Smooth muscle cell (in vitro differentiated cells): Measurements from ENCODE around the gene SLC24A3. TPM values are rescaled to one million over a fixed set of nuclear protein-coding genes. Genes with fewer than 3 reads are reported as not detected.

ENCODE experiments used
- DNase-seq: peaks from one replicate; lab custom pipeline; 2025; ENCODE audit not compliant: unreplicated experiment; lab: John Stamatoyannopoulos, UW
- H2AFZ ChIP-seq: fragments of 200-600 bp; sonication (generic); 2 replicates; pipeline ENCODE4 v1.6.0; 2016; ENCODE audit warnings: antibody characterized with exemption, low read depth, mild to moderate bottlenecking
- H3F3A ChIP-seq: fragments of 200-600 bp; sonication (generic); 2 replicates; pipeline ENCODE4 v1.6.0; 2017; ENCODE audit warnings: antibody characterized with exemption, low read depth
- H3K27ac ChIP-seq: fragments of 200-600 bp; sonication (generic); 2 replicates; pipeline ENCODE4 v1.5.1; 2016; ENCODE audit warnings: low read depth, mild to moderate bottlenecking
- H3K27me3 ChIP-seq: fragments of 200-600 bp; sonication (generic); 2 replicates; pipeline ENCODE4 v1.6.1; 2016; ENCODE audit warnings: low read depth, mild to moderate bottlenecking
- H3K36me3 ChIP-seq: fragments of 200-600 bp; sonication (generic); 2 replicates; pipeline ENCODE4 v1.5.1; 2016; ENCODE audit warnings: low read depth
- H3K4me1 ChIP-seq: fragments of 200-600 bp; sonication (generic); 2 replicates; pipeline ENCODE4 v1.5.1; 2016; ENCODE audit warnings: low read depth
- H3K4me2 ChIP-seq: fragments of 200-600 bp; sonication (generic); 2 replicates; pipeline ENCODE4 v1.6.0; 2016; ENCODE audit warnings: mild to moderate bottlenecking
- H3K4me3 ChIP-seq: fragments of 200-600 bp; sonication (generic); 2 replicates; pipeline ENCODE4 v1.5.1; 2016; ENCODE audit warnings: mild to moderate bottlenecking
- H3K79me2 ChIP-seq: fragments of 200-600 bp; sonication (generic); 2 replicates; pipeline ENCODE4 v1.6.0; 2016; ENCODE audit warnings: low read depth, mild to moderate bottlenecking
- H3K9ac ChIP-seq: fragments of 200-600 bp; sonication (generic); 2 replicates; pipeline ENCODE4 v1.6.0; 2016; ENCODE audit warnings: low read depth
- H3K9me3 ChIP-seq: fragments of 200-600 bp; sonication (generic); replicated peaks from 2 replicates; pipeline ENCODE4 v1.5.1; 2016; ENCODE audit warnings: low read depth
- H4K20me1 ChIP-seq: fragments of 200-600 bp; sonication (generic); 2 replicates; pipeline ENCODE4 v1.6.0; 2016; ENCODE audit warnings: low read depth
- WGBS: methylation state at CpG from one replicate; pipeline ENCODE4 v1.1.7; 2016; ENCODE audit warnings: low lambda C conversion rate; 5-methylcytosine and 5-hydroxymethylcytosine counted together
- polyA plus RNA-seq: library from polyadenylated mRNA; unstranded; fragments of >200 nt; fragmentation: Nextera tagmentation; extraction: Ambion mirVana; gene quantifications from 2 replicates; pipeline ENCODE4 v1.2.1, GENCODE V29; 2016
- total RNA-seq: library from RNA; depleted of rRNA; stranded (reverse); fragments of >200 nt; gene quantifications from 2 replicates; pipeline ENCODE4 v1.2.3, GENCODE V29; 2014
- TF ChIP-seq, protein P1 (sequence below): fragments of 200-600 bp; sonication (generic); IDR thresholded peaks from 2 replicates; pipeline ENCODE4 v1.5.1; 2017; ENCODE audit warnings: borderline replicate concordance, mild to moderate bottlenecking, antibody characterized with exemption; ENCODE audit not compliant: insufficient read depth, poor library complexity, severe bottlenecking

The SLC24A3 gene
- total and polyA plus RNA-seq, 2 experiments from 2014 or later, result 2.5 to 3.2 TPM

DNA sequence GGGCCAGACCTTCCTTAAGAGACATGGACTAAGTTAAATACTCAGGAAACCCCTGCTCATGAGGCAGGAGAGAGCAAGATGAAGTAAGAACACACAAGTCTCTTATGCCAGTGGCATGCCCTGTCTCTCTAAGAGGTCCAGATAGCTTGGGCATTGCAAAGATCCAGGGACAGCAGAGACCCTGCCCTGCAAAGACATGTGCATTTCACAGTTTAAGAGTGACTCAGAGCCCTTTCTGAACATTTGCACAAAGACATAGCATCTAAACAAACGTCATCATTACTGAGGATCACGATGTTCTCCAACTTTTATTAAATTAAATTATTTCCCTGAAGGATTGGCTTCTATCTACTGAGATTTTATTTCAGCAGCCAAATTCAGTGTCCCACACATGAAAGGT, 315.1 kb downstream of the SLC24A3 start:
- no peak for DNase-seq
- no peaks in the 10 kb centered on the region for H3K4me1 ChIP-seq
- H2AFZ ChIP-seq, result no peak overlapping the region
- 83% methylated on average over 2 of the region's 2 CpGs for WGBS
- no peaks in the 10 kb centered on the region for H3K9me3 ChIP-seq
- H3K27me3 ChIP-seq, result peaks cover 6% of the 10 kb centered on the region
- H3K27ac ChIP-seq, result no peak overlapping the region
- H3F3A ChIP-seq, result no peaks in the 10 kb centered on the region
- H3K36me3 ChIP-seq, result no peaks in the 10 kb centered on the region
- H4K20me1 ChIP-seq, result no peaks in the 10 kb centered on the region
- TF ChIP-seq, protein P1, sequence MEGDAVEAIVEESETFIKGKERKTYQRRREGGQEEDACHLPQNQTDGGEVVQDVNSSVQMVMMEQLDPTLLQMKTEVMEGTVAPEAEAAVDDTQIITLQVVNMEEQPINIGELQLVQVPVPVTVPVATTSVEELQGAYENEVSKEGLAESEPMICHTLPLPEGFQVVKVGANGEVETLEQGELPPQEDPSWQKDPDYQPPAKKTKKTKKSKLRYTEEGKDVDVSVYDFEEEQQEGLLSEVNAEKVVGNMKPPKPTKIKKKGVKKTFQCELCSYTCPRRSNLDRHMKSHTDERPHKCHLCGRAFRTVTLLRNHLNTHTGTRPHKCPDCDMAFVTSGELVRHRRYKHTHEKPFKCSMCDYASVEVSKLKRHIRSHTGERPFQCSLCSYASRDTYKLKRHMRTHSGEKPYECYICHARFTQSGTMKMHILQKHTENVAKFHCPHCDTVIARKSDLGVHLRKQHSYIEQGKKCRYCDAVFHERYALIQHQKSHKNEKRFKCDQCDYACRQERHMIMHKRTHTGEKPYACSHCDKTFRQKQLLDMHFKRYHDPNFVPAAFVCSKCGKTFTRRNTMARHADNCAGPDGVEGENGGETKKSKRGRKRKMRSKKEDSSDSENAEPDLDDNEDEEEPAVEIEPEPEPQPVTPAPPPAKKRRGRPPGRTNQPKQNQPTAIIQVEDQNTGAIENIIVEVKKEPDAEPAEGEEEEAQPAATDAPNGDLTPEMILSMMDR, result no peak
- H3K4me3 ChIP-seq, result no peak overlapping the region
- no peaks in the 10 kb centered on the region for H3K79me2 ChIP-seq
- H3K9ac ChIP-seq, result no peak overlapping the region
- H3K4me2 ChIP-seq, result no peak overlapping the region

DNA sequence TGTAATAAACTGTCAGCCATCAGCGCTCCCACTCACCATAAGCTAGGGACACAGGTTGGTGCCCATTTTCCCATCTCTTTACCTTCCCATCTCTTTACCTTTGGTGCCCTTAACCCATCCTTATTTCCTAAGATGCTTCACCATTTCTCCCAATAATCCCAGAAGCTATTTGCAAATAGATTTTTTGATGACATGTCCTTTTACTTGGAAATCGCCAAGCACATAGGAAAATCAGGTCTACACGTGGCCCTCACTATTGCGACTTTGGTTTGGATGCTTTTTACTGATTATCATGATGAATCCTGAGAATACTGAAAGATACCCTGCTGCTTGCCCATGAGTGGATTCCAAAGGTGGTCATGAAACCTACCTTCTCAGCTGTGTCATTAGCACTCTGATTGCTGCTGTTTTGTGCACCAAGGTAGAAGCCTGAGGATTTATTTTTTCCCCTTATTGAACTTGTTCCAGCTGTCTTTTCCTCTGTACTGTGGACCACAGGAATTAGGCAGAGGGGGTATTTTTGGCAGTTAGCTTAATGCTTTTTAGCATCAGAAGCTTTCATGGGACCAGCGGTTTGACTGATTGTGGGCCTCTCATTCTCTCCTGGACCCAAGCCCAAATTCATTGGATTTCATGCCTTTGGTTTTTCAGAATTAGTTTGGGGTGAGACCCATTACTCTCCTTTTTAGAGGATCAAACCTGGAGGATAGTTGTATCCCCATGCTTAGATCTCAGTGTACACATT, 316.0 kb downstream of the SLC24A3 start:
- Histone ChIP-seq H3K9ac (no peak overlapping the region), H3K9me3 (no peaks in the 10 kb centered on the region), H3K4me1 (no peaks in the 10 kb centered on the region), H3K36me3 (no peaks in the 10 kb centered on the region), H4K20me1 (no peaks in the 10 kb centered on the region), H2AFZ (no peak overlapping the region), H3F3A (no peaks in the 10 kb centered on the region), H3K27ac (no peak overlapping the region), H3K4me3 (no peak overlapping the region), H3K27me3 (peaks cover 6% of the 10 kb centered on the region), H3K79me2 (no peaks in the 10 kb centered on the region), H3K4me2 (no peak overlapping the region)
- no peak for DNase-seq
- WGBS, result 97% methylated on average over 5 of the region's 5 CpGs
- TF ChIP-seq, protein P1, result no peak

DNA sequence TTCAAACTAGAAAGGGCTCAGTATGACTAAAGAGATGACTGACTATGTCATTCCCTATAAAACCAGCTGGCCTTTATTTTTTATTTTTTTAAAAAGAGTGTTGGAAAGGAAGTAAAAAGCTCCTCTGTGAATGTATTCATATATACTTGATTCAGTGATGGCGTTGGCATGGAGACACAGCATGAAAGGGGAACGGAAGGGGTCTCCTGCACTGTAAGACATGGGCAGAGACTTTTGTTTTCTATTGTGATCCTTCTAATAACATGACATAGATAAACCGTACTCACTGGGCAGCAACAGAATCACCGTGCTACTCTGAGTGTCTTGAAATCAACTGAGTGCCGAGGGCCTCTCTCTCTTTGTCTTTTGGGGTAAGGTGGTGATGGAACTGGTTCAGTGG, 317.6 kb downstream of the SLC24A3 start:
- WGBS, result 87% methylated on average over 5 of the region's 5 CpGs
- no peak overlapping the region for H3K27ac ChIP-seq
- H3F3A ChIP-seq, result no peaks in the 10 kb centered on the region
- no peaks in the 10 kb centered on the region for H3K79me2 ChIP-seq
- no peak for DNase-seq
- H4K20me1 ChIP-seq, result no peaks in the 10 kb centered on the region
- H3K4me2 ChIP-seq, result no peak overlapping the region
- H3K36me3 ChIP-seq, result no peaks in the 10 kb centered on the region
- H2AFZ ChIP-seq, result no peak overlapping the region
- no peak overlapping the region for H3K4me3 ChIP-seq
- H3K4me1 ChIP-seq, result no peaks in the 10 kb centered on the region
- no peak overlapping the region for H3K9ac ChIP-seq
- TF ChIP-seq, protein P1, result no peak
- H3K27me3 ChIP-seq, result peaks cover 6% of the 10 kb centered on the region
- H3K9me3 ChIP-seq, result no peaks in the 10 kb centered on the region

DNA sequence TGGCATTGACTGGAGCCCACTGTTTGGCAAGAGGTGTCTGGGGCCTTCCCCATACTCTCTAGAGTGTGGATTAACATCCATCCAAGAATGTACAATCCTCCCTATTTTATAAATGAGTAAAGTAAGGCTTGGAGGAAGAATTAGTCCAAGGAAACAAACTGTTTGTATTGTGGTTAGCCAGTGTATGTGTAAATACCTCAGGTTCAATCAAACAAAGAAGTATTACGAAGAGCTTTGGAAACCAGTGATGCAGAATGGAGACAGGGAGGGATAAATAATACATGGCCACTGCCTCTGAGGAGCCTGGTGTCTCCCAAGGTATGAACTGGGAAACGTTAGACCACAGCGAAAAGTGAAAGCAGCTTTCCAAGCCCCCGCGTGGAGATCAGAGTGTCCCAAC, 319.0 kb downstream of the SLC24A3 start:
- Histone ChIP-seq H3K4me3 (no peak overlapping the region), H3K27ac (no peak overlapping the region), H3K9me3 (no peaks in the 10 kb centered on the region), H3K4me2 (no peak overlapping the region), H4K20me1 (no peaks in the 10 kb centered on the region), H2AFZ (no peak overlapping the region), H3K9ac (no peak overlapping the region), H3K27me3 (peaks cover 6% of the 10 kb centered on the region), H3K79me2 (no peaks in the 10 kb centered on the region), H3F3A (no peaks in the 10 kb centered on the region), H3K4me1 (no peaks in the 10 kb centered on the region), H3K36me3 (no peaks in the 10 kb centered on the region)
- TF ChIP-seq, protein P1, result no peak
- no peak for DNase-seq
- WGBS, result 91% methylated on average over 5 of the region's 5 CpGs
